ENCODE measurements around the gene KIF26B.

Gene KIF26B

DNA sequence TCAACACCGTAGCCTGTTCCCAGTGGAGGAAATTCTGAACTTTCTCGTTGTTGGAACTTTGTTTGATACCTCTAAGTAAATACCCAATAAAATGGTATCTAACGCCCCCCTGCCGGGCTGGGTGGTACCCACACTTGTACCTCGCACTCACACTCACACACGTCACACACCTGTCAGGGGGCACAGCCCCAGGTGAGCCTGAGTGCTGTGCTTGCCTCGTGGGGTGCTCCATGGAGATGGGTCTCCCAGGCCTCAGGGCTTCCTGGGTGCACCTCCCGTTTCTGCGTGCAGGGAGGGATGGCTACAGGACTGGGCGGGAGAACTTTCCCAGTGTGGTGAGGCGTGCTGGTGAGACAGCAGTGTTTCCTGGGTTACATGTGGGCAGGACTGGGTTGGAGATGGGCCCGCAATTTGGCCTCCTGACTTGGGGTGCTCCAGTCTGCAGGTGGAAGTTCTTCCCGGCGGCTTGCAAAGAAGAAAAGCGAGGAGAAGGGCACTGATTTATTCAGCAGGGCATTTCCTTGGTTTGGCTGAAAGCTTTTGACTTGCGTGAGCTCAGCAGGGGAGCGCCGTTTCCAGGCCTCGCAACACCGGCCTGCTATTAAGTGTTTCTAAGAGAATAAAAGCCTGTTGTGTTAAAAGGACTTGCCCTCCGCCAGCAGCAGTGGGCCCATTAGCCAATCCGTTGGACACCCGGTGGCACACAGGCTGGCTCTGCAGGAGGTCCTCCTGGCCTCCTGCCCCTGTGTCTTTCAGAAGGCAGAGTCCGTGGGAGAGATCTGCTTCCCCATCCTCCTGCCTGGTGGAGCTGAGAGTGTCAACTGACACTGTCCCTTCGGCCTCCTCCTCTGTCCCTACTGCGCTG lies 79.7 kb downstream of the KIF26B start:
- no peaks in the 10 kb centered on the region for H3K4me1 ChIP-seq
- H3K9me3 ChIP-seq = no peaks in the 10 kb centered on the region
- no peak overlapping the region for H3K4me3 ChIP-seq (ENCODE audit: low read depth, low read length)
- no peaks in the 10 kb centered on the region for H3K27me3 ChIP-seq
- H3K36me3 ChIP-seq = no peaks in the 10 kb centered on the region; the same call in 1 of the 2 replicates
- TF ChIP-seq, protein P1, sequence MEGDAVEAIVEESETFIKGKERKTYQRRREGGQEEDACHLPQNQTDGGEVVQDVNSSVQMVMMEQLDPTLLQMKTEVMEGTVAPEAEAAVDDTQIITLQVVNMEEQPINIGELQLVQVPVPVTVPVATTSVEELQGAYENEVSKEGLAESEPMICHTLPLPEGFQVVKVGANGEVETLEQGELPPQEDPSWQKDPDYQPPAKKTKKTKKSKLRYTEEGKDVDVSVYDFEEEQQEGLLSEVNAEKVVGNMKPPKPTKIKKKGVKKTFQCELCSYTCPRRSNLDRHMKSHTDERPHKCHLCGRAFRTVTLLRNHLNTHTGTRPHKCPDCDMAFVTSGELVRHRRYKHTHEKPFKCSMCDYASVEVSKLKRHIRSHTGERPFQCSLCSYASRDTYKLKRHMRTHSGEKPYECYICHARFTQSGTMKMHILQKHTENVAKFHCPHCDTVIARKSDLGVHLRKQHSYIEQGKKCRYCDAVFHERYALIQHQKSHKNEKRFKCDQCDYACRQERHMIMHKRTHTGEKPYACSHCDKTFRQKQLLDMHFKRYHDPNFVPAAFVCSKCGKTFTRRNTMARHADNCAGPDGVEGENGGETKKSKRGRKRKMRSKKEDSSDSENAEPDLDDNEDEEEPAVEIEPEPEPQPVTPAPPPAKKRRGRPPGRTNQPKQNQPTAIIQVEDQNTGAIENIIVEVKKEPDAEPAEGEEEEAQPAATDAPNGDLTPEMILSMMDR (IDR thresholded peaks at IDR 0.05; ENCODE audit: low read depth, low read length) = no peak
- no peak for DNase-seq

DNA sequence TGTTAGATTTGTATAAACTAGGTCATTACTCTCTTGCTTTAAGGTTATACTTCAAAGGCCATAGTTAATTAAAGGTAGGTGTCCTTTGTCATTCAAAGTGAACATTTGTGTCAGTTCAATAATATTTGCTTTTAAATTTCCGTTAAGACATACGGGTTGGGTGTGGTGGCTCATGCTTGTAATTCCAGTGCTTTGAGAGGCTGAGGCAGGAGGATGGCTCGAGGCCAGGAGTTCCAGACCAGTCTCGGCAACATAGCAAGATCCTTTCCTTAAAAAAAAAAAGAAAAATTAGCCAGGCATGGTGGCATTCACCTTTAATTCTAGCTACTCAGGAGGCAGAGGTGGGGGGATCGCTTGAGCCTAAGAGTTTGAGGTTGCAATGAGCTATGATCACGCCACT lies 80.4 kb downstream of the KIF26B start:
- Histone ChIP-seq H3K9me3 (no peaks in the 10 kb centered on the region), H3K27me3 (no peaks in the 10 kb centered on the region), H3K36me3 (no peaks in the 10 kb centered on the region; the same call in 1 of the 2 replicates), H3K4me3 (ENCODE audit: low read depth, low read length) (no peak overlapping the region), H3K4me1 (no peaks in the 10 kb centered on the region)
- no peak for DNase-seq
- TF ChIP-seq, protein P1 (IDR thresholded peaks at IDR 0.05; ENCODE audit: low read depth, low read length) = no peak

DNA sequence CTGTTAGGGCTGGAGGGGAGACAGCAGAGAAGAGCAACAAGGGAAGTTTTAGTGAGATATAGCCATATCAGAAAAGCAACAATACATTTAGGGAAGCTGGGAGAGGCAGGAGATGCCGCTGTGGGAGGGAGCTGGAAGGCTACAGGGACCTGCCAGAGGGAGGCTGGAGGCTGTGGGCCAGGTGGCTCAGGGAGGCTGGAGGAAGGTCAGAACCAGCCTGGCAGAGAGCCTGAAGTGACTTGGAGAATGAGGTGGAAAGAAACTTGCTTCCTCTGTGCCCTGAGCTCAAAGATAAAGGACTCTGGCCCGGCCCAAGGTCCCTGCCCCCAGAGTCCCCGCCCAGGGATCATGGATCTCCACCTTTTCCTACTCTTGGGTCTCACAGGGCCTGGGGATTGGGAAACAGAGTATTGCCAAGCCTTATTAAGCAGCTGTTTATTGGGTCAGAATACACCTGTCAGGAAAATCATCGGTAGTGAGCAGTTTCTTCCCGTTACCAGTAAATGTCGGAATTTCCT lies 85.9 kb downstream of the KIF26B start:
- H3K27me3 ChIP-seq = no peaks in the 10 kb centered on the region
- no peaks in the 10 kb centered on the region for H3K36me3 ChIP-seq
- H3K9me3 ChIP-seq = no peaks in the 10 kb centered on the region
- DNase-seq = no peak
- no peak overlapping the region for H3K4me3 ChIP-seq (ENCODE audit: low read depth, low read length)
- TF ChIP-seq, protein P1 (IDR thresholded peaks at IDR 0.05; ENCODE audit: low read depth, low read length) = no peak
- no peaks in the 10 kb centered on the region for H3K4me1 ChIP-seq

DNA sequence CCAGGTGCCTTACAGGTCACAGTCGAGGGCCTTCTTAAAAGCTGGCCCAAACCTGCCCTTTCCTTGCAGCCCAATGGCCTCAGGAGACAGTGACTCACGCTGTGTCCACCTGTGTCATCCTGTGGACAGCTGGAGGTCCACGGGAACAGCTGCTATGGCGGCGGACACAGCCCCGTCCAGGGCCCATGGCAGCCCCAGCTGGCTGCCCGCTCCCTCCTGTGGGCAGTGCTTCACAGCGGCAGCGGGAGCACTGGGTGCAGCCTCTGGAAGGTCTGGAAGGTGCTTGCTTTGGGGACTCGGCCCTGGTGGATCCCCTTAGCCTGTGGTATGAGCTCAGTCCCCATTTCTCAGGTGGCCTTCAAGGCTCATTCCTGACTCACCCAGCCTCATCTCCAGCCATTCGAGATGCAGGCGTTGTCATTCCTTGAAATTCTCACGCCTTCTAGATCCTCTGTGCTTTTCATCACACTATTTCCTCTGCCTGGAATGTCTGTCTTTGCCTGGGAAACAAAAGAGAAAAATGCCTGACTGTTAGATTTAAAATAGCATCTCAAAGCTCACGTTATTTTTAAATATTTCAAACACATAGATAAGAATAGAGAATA lies 86.8 kb downstream of the KIF26B start:
- no peaks in the 10 kb centered on the region for H3K4me1 ChIP-seq
- H3K27me3 ChIP-seq = no peaks in the 10 kb centered on the region
- no peak overlapping the region for H3K4me3 ChIP-seq (ENCODE audit: low read depth, low read length)
- DNase-seq = no peak
- H3K9me3 ChIP-seq = no peaks in the 10 kb centered on the region
- no peaks in the 10 kb centered on the region for H3K36me3 ChIP-seq
- TF ChIP-seq, protein P1 (IDR thresholded peaks at IDR 0.05; ENCODE audit: low read depth, low read length) = no peak

DNA sequence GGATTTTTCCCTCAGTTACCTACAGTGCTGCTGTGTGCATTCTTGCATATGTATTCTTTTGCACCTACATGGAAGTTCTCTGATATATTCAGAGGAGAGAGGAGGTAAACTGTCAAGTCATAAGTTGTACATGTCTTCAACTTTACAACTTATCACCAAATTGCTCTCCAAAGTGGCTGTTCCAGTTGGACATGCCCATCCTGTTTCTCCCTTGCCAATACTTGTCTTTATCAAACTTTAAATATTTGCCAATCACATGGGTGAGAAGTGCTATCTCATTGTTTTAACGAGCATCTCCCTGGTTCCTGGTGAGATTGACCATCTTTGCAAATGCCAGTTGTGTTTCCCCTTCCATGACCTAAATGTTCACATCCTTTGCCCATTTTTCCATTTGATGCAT lies 88.2 kb downstream of the KIF26B start:
- no peaks in the 10 kb centered on the region for H3K27me3 ChIP-seq
- H3K9me3 ChIP-seq = no peaks in the 10 kb centered on the region
- no peak overlapping the region for H3K4me3 ChIP-seq (ENCODE audit: low read depth, low read length)
- no peaks in the 10 kb centered on the region for H3K4me1 ChIP-seq
- TF ChIP-seq, protein P1 (IDR thresholded peaks at IDR 0.05; ENCODE audit: low read depth, low read length) = no peak
- no peak for DNase-seq
- H3K36me3 ChIP-seq = no peaks in the 10 kb centered on the region
